ENCODE measurements around the gene BNC1. TPM values are rescaled to one million over a fixed set of nuclear protein-coding genes. Genes with fewer than 3 reads are reported as not detected.
"Not testable (repeated sequence)": the region's sequence is repeated elsewhere in the genome, so short reads cannot be mapped to it uniquely, and the experiment has no call there.

The BNC1 gene
- total RNA-seq, 1 experiment from 2014 or later, result 0.03 TPM

DNA sequence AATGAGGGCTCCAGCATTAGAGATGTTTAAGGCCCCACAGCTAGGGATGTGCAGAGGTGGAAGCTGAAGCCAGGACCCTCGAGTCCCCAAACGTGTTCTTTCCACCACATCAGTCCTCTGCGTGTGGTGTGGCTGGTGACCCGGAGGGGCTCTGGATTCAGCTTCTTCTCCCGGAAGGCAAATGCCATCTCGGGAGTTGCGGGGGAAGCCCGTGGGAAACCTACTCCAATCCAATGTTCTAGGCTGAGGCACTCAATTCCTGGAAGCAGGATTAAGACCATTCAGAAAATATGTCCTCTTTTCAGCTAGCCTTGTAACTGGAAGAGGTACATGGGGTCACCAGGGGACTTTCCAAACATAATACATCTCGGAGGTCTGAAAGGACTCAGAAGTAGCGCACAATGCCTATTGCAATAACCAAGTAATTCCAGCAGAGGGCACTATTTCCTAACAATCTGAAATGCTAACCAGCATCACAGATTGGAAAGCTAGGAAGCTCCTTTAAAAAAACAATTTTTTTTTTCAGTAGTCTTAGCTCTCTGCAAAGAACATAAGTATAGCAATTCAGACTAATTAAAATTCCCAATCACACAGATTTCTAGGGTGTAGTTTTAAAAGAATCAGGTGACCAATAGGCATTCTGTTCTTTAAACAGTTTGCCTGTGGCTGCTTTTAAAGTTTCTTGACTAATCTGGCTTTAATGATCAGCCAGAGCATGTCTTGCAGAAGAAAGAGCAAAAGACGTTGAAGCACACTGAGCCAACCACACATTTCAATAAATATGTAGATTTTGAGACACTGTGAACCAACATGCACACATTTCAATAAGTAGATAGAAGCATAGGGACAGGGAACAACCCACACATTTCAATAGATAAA is 36.1 kb downstream of the BNC1 start:
- peak; percentile 60 for DNase-seq (ENCODE audit: low spot score)

DNA sequence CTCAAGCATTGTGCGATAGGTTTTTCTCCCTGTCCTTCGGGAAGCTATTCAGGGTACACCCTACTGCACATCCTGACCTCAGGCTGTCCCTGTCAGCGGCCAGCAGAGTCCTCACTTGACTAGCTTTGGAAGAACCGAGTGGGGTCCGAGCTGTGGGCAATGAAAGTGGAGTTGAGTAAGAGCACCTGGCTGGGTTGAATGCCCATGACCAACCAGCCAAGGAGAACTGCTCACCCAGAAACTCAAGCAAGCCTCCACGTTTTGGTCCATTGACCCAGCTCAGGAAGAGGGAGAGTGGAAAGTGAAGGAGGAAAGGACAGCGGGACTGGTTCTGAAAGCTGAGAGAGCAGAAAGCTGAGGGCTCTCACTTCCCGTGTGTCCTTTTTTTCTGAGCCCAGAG is 40.8 kb downstream of the BNC1 start:
- no peak for DNase-seq (ENCODE audit: low spot score)

DNA sequence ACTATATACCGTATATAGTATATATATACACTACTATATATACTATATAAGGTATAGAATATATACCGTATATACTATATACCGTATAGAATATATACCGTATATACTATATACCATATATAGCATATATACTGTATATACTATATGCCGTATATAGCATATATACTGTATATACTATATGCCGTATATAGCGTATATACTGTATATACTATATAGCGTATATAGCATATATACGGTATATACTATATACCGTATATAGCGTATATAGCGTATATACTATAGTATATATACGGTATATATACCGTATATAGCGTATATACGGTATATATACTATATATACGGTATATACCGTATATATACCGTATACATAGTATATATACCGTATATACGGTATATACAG is 54.2 kb downstream of the BNC1 start:
- no peak for DNase-seq (ENCODE audit: low spot score)

DNA sequence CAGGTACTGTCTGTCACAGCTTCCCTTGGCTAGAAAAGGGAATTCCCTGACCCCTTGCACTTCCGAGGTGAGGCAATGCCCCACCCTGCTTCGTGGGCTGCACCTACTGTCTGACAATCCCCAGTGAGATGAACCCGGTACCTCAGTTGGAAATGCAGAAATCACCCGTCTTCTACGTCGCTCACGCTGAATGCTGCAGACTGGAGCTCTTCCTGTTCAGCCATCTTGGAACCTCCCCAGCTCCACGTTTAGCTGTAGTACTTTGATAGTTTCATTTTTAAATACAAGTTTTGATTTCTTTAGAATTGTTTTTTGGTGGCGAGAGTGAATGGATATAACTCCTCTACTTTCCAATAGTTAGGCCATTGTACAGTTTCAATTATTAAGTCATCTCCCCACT is 59.0 kb downstream of the BNC1 start:
- DNase-seq (ENCODE audit: low spot score), result no peak

DNA sequence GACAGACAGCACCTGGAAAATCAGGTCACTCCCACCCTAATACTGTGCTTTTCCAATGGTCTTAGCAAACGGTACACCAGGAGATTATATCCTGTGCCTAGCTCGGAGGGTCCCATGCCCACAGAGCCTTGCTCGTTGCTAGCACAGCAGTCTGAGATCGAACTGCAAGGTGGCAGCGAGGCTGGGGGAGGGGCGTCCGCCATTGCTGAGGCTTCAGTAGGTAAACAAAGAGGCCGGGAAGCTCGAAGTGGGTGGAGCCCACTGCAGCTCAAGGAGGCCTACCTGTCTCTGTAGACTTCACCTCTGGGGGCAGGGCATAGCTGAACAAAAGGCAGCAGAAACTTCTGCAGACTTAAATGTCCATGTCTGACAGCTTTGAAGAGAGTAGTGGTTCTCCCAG is 62.7 kb downstream of the BNC1 start:
- not testable (repeated sequence) for DNase-seq (ENCODE audit: low spot score)

DNA sequence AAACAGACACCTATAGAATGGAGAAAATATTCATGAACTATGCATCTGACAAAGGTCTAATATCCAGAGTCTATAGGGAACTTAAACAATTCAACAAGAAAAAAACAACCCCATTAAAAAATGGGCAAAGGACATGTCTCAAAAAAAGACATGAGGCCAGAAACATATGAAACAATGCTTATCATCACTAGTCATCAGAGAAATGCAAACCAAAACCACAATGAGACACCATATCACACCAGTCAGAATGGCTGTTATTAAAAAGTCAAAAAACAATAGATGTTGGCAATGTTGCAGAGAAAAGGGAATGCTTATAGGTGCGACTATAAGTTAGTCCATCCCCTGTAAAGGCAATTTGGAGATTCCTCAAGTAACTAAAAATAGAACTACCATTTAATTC is 65.4 kb downstream of the BNC1 start:
- peak; percentile 6 for DNase-seq (ENCODE audit: low spot score)

DNA sequence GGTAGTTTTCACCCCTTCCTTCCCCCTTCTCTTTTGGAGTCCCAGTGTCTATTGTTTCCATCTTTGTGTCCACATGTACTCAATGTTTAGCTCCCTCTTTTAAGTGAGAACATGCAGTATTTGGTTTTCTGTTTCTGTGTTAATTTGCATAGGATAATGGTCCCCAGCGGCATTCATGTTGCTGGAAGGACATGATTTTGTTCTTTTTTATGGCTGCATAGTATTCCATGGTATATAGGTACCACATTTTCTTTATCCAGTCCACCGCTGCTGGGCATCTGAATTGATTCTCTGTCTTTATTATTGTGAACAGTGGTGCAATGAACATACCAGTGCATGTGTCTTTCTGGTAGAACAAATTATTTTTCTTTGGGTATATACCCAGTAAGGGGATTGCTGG is 69.2 kb downstream of the BNC1 start:
- no peak for DNase-seq (ENCODE audit: low spot score)

DNA sequence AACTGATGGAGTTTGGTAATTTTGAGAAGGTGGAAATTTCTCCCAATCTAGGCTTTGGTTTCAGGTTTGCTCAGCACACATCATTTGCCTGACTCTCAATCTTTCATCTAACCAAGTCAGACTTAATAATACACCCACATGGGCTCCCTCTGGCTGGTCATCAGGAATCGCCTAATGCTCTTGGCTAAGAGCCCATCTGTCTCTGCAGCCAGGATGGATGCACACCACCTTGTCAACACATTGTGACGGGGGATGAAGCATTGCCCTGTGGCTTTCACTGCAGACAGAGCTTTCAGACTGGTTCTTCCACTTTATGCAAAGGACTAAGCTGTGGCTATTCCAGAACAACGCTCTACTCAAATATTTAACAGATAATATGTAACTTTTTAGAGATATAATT is 73.8 kb downstream of the BNC1 start:
- peak; percentile 58 for DNase-seq (ENCODE audit: low spot score)

DNA sequence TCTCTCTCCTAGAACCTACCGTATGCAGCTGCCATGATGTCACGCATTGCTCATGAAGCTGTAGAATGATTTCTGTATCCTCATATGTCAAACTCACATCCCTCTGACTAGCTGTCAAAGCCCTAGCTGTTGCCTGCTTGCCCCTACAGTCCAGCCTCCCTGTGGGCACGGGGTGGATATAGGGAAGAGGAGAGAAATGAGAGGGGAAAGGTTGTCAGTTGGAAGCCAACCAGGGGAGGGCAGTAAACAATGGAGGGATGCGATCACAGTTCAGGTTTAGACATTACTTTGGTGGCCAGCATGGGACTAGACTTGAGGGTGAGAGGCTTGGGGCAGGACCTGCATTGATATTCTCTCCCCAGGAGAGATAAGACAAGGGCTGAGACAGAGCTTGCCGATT is 75.1 kb downstream of the BNC1 start:
- no peak for DNase-seq (ENCODE audit: low spot score)

DNA sequence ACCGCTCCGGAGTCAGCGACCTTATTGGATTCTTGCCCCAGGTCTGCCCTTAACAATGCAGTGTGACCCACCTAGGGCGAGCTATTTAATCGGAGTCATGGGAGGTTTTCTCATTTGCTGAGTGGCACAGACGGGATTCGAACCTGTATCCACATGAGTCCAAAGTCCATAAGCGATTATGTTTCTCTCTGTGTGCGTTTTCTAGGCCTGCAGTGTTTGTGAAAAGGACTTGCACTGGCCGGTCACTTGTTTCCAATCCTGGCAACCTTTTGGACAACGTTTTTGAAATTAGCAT is 76.2 kb downstream of the BNC1 start:
- peak; percentile 5 for DNase-seq (ENCODE audit: low spot score)

DNA sequence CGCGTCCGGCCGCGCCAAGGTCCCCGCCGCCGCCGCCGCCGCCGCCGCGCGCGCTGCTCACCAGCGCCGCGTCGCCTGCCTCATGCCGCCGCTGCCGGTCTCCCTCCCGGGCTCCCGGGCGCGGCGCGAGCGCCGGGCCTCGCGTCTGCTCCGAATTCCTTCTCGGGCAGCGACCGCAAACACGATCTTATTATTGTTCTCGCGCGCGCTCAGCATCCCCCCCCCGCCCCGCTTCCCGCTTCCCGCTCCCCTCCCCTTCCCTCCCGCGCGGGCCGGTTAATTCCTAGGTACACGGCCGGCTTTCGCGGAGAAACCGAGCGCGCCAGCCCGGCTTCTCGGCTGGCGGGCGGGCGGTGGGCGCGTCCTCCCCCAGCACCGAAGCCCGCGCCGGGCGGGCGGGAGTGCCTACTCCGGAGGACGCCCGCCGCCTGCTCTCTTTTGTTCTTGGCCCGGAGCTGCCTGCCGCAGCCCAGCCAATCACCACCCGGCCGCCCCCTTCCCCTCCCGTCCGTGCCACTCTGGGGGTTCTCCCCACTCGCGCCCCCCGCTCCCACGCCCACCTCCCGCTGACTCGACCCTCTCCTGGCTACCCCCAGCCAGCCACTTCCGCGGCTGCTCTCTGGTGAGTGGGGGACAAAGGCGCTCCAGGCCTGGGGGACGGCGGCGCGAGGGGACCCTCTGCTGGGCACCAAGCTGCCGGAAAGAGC is 76.7 kb downstream of the BNC1 start, which contains the start of gene HDGFL3:
Gene HDGFL3, minus strand, starts transcription at position 164 of the 707 bp plus-strand sequence. CDS start 409 bp downstream, outside the sequence.
- peak; percentile 41 for DNase-seq (ENCODE audit: low spot score)

DNA sequence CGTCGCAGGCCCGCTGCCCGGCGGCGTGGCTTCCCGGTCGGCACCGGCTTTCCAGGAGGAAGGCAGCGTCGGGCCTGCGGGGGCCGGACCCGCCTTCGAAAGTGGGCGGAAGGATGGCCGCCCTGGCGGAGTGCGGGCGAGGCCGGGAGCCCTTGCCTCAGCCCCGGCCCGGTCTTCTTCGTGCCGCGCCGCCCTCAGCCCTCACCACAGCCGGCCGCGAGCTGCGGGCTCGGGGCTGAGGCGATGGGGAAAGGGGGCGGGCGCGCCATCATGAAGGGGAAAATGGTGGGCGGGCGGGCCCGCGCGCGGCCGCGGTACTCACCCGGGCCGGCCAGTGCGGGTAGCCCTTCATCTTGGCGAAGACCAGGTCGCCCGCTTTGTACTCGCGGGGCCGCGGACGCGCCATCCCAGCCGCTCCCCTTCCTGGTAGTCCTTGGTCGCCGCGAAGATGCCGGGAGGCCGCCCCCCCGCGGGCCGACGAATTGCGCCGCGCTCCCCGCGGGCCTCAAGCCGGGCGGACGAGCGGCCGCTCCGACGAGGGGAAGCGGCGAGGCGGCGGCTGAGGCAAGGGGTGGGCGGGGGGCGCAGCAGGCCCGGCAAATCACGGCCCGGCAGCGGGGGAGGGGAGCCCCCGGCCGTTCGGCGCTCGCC is 77.3 kb downstream of the BNC1 start:
- peak; percentile 8 for DNase-seq (ENCODE audit: low spot score)

DNA sequence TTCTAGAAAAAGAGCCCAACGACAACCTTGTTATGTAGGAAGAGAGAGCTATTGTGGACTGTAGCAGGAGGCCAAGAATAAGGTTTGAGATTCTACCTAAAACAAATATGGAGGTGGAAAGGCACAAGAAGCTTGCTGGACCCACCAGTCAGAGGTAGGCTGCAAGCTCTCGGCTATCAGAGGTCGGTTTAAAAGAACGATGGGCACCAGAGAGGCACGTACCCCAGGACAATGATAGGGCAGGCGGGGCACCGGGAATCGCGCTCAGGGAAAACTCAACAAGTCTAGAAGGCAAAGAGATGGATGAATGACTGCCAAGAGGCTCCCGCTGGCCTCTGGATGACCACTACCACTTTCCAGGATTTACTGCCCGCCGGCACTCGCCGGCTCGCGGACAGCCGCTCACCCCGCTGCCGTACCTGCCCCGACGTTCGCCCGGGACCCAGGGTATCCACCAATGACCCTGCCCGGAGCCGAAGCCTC is 77.9 kb downstream of the BNC1 start:
- peak; percentile 9 for DNase-seq (ENCODE audit: low spot score)

Other genes with a start within 250 kb of the BNC1 start
- gene BTBD1, start 217.4 kb downstream of the BNC1 start, total RNA-seq (2014; rRNA removed; shearing (Covaris generic)), result 92.6 and 99.4 TPM in 2 replicates
- 0.14 TPM in 1 of 2 replicates, not detected in the other for gene TM6SF1, start 177.0 kb downstream of the BNC1 start, total RNA-seq (2014; rRNA removed; shearing (Covaris generic))
- 72.1 and 72.3 TPM in 2 replicates for gene HDGFL3, start 76.8 kb downstream of the BNC1 start, total RNA-seq (2014; rRNA removed; shearing (Covaris generic))
- gene SH3GL3, start 162.7 kb upstream of the BNC1 start, total RNA-seq (2014; rRNA removed; shearing (Covaris generic)), result 0.74 TPM in 1 of 2 replicates, not detected in the other

All from A172 (cell line).